ENCODE data around the gene PVALEF.

Gene PVALEF

GRCh38 chr17:81197831-81198490, 32.7 kb downstream of the PVALEF start:
- no peak for DNase-seq (ENCODE audit: insufficient read length, low spot score)
- no peak for TF ChIP-seq SPI1 (IDR thresholded peaks at IDR 0.05; ENCODE audit: low read depth, low read length)
- no peak for TF ChIP-seq TAF1 (IDR thresholded peaks at IDR 0.05; ENCODE audit: low read depth, low read length)
- no peak for TF ChIP-seq POLR2AphosphoS5 (IDR thresholded peaks at IDR 0.05; ENCODE audit: low read depth, low read length)
- no peak for TF ChIP-seq POLR2A (IDR thresholded peaks at IDR 0.05; ENCODE audit: low read depth, low read length)
- TF ChIP-seq PAX5 (IDR thresholded peaks at IDR 0.05; ENCODE audit: insufficient read depth, low read length, severe bottlenecking): no peak
- no peak for TF ChIP-seq POU2F2 (IDR thresholded peaks at IDR 0.05; ENCODE audit: low read depth, low read length)
- no peak for FAIRE-seq

DNA sequence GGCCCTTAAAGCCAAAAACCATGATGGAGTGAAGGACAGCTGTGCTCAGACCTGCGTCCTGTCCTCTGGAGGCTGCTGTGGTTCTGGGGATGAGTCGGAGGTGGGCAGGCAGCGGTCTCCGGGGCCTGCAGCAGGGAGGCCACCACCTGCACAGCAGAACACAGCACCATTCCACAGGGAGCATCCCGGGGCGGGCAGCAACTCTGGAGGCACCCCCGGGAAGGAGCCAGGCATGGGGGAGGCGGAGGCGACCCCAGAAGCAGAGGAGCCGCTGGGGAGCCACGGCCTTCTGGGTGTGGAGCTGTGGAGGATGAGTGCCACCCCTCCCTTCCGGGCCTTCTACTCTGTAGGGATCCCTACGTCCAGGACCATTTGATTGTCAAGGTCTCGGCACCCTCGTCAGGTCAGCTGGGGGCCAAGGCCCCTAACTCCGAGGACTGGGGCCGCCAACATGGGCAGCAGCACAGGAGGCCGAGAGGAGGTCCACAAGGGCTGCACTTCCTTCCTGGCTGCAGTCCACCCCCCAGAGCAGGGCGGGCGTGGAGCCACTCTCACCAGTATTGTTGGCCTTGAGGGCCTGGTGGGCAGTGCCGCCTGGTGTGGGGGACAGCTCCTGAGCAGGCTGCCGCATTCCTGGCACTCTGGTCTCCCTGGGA, 33.6 kb downstream of the PVALEF start:
- TF ChIP-seq POU2F2 (IDR thresholded peaks at IDR 0.05; ENCODE audit: low read depth, low read length) (no peak), SPI1 (IDR thresholded peaks at IDR 0.05; ENCODE audit: low read depth, low read length) (no peak), POLR2AphosphoS5 (IDR thresholded peaks at IDR 0.05; ENCODE audit: low read depth, low read length) (no peak), POLR2A (IDR thresholded peaks at IDR 0.05; ENCODE audit: low read depth, low read length) (no peak), PAX5 (IDR thresholded peaks at IDR 0.05; ENCODE audit: insufficient read depth, low read length, severe bottlenecking) (no peak), TAF1 (IDR thresholded peaks at IDR 0.05; ENCODE audit: low read depth, low read length) (no peak)
- DNase-seq (ENCODE audit: insufficient read length, low spot score) (no peak), FAIRE-seq (no peak)

GRCh38 chr17:81199482-81199830, 34.1 kb downstream of the PVALEF start:
- no peak for TF ChIP-seq POLR2A (IDR thresholded peaks at IDR 0.05; ENCODE audit: low read depth, low read length)
- TF ChIP-seq POLR2AphosphoS5 (IDR thresholded peaks at IDR 0.05; ENCODE audit: low read depth, low read length): no peak
- no peak for TF ChIP-seq TAF1 (IDR thresholded peaks at IDR 0.05; ENCODE audit: low read depth, low read length)
- no peak for TF ChIP-seq SPI1 (IDR thresholded peaks at IDR 0.05; ENCODE audit: low read depth, low read length)
- TF ChIP-seq POU2F2 (IDR thresholded peaks at IDR 0.05; ENCODE audit: low read depth, low read length): no peak
- TF ChIP-seq PAX5 (IDR thresholded peaks at IDR 0.05; ENCODE audit: insufficient read depth, low read length, severe bottlenecking): no peak
- DNase-seq (ENCODE audit: insufficient read length, low spot score): no peak
- FAIRE-seq: no peak

DNA sequence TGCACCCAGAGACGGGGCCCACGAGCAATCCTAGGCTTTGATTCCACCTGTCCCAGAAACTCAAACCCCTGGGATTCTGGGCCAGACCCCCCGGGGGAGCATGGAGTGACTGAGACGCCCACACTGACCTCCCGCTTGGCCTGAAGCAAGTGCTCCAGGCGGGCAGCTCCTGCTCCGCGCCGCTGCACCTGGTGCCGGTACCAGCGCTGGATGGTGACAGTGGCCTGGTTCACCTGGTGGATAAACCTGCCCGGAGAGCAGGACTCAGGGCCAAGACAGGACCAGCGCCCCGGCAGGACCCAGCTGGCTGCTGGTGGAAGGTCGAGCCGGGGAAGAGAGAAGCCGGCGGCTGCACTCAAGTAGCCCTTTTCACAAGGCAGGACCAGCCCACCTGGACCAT, 34.9 kb downstream of the PVALEF start:
- no peak for TF ChIP-seq SPI1 (IDR thresholded peaks at IDR 0.05; ENCODE audit: low read depth, low read length)
- no peak for TF ChIP-seq PAX5 (IDR thresholded peaks at IDR 0.05; ENCODE audit: insufficient read depth, low read length, severe bottlenecking)
- no peak for TF ChIP-seq POLR2AphosphoS5 (IDR thresholded peaks at IDR 0.05; ENCODE audit: low read depth, low read length)
- TF ChIP-seq TAF1 (IDR thresholded peaks at IDR 0.05; ENCODE audit: low read depth, low read length): no peak
- TF ChIP-seq POLR2A (IDR thresholded peaks at IDR 0.05; ENCODE audit: low read depth, low read length): no peak
- no peak for TF ChIP-seq POU2F2 (IDR thresholded peaks at IDR 0.05; ENCODE audit: low read depth, low read length)
- FAIRE-seq: no peak

GRCh38 chr17:81200695-81201580, 35.6 kb downstream of the PVALEF start:
- peak; percentile 80 for DNase-seq (ENCODE audit: insufficient read length, low spot score)
- TF ChIP-seq POU2F2 (IDR thresholded peaks at IDR 0.05; ENCODE audit: low read depth, low read length) (no peak), TAF1 (IDR thresholded peaks at IDR 0.05; ENCODE audit: low read depth, low read length) (no peak), POLR2AphosphoS5 (IDR thresholded peaks at IDR 0.05; ENCODE audit: low read depth, low read length) (no peak), SPI1 (IDR thresholded peaks at IDR 0.05; ENCODE audit: low read depth, low read length) (no peak), POLR2A (IDR thresholded peaks at IDR 0.05; ENCODE audit: low read depth, low read length) (no peak), PAX5 (IDR thresholded peaks at IDR 0.05; ENCODE audit: insufficient read depth, low read length, severe bottlenecking) (no peak)
- FAIRE-seq: no peak

More for the DNA sequence above, 34.9 kb downstream of the PVALEF start:
- no peak for DNase-seq (ENCODE audit: insufficient read length, low spot score)

DNA sequence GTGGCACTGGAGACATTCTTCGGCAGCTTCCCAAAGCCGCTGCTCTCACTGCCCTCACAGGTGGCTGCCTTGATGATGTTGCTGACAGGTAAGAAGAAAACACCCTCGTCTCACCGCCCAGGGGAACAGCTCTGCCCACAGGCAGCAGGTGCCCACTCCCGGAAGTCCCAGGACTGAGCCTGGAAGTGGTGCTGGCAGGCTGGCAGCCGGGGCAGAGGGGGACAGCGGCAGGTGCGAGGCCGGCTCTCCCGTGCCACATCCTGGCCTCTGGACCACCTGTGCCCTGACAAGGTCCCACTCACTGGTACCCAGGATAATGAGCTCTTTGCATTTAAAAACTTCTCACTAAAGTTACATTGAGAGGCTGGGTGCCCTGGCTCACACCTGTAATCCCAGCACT, 37.0 kb downstream of the PVALEF start:
- FAIRE-seq (no peak), DNase-seq (ENCODE audit: insufficient read length, low spot score) (no peak)
- TF ChIP-seq POU2F2 (IDR thresholded peaks at IDR 0.05; ENCODE audit: low read depth, low read length) (no peak), POLR2A (IDR thresholded peaks at IDR 0.05; ENCODE audit: low read depth, low read length) (no peak), PAX5 (IDR thresholded peaks at IDR 0.05; ENCODE audit: insufficient read depth, low read length, severe bottlenecking) (no peak), TAF1 (IDR thresholded peaks at IDR 0.05; ENCODE audit: low read depth, low read length) (no peak), POLR2AphosphoS5 (IDR thresholded peaks at IDR 0.05; ENCODE audit: low read depth, low read length) (no peak), SPI1 (IDR thresholded peaks at IDR 0.05; ENCODE audit: low read depth, low read length) (no peak)

DNA sequence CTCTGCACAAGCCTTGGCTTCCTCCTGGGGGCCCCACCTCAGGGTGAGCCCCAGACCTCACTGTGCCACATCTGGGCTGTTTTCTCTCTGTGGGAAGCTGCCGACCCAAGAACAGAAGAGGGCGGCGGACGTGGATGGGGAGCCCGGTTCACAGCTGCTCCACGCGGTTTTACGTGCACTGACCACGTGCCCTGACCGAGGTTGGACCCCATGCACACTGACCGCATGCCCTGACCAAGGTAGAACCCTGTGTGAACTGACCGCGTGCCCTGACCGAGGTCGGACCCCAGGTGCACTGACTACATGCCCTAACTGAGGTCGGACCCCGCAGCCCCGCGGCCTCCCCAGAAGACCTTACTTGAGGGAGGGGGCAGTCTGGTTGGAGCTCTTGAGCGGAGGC, 37.8 kb downstream of the PVALEF start:
- DNase-seq (ENCODE audit: insufficient read length, low spot score) (no peak), FAIRE-seq (no peak)
- TF ChIP-seq TAF1 (IDR thresholded peaks at IDR 0.05; ENCODE audit: low read depth, low read length) (no peak), POU2F2 (IDR thresholded peaks at IDR 0.05; ENCODE audit: low read depth, low read length) (no peak), SPI1 (IDR thresholded peaks at IDR 0.05; ENCODE audit: low read depth, low read length) (no peak), POLR2A (IDR thresholded peaks at IDR 0.05; ENCODE audit: low read depth, low read length) (no peak), PAX5 (IDR thresholded peaks at IDR 0.05; ENCODE audit: insufficient read depth, low read length, severe bottlenecking) (no peak), POLR2AphosphoS5 (IDR thresholded peaks at IDR 0.05; ENCODE audit: low read depth, low read length) (no peak)

- no peak for DNase-seq (ENCODE audit: insufficient read length, low spot score)
- TF ChIP-seq POLR2A (IDR thresholded peaks at IDR 0.05; ENCODE audit: low read depth, low read length) (no peak), POU2F2 (IDR thresholded peaks at IDR 0.05; ENCODE audit: low read depth, low read length) (no peak), PAX5 (IDR thresholded peaks at IDR 0.05; ENCODE audit: insufficient read depth, low read length, severe bottlenecking) (no peak), POLR2AphosphoS5 (IDR thresholded peaks at IDR 0.05; ENCODE audit: low read depth, low read length) (no peak), SPI1 (IDR thresholded peaks at IDR 0.05; ENCODE audit: low read depth, low read length) (no peak), TAF1 (IDR thresholded peaks at IDR 0.05; ENCODE audit: low read depth, low read length) (no peak)
- FAIRE-seq: no peak
These were observed 39.3 kb downstream of the PVALEF start for GRCh38 chr17:81204578-81204977.

- TF ChIP-seq POLR2A (IDR thresholded peaks at IDR 0.05; ENCODE audit: low read depth, low read length) (no peak), SPI1 (IDR thresholded peaks at IDR 0.05; ENCODE audit: low read depth, low read length) (no peak), POLR2AphosphoS5 (IDR thresholded peaks at IDR 0.05; ENCODE audit: low read depth, low read length) (no peak)
- no peak for FAIRE-seq
- DNase-seq (ENCODE audit: insufficient read length, low spot score): no peak
These were observed 40.9 kb downstream of the PVALEF start for GRCh38 chr17:81206166-81206565.

Data from GM12891 (cell line).